PC-3 (cell line): ENCODE measurements around the gene SPSB1.

Experiments used
- EZH2phosphoT487 ChIP-seq: fragments of 300-600 bp; sonication (generic); IDR thresholded peaks from 2 replicates; pipeline ENCODE4 v1.6.1; 2018; ENCODE audit warnings: mild to moderate bottlenecking, antibody characterized with exemption, low read length, borderline replicate concordance
- TF ChIP-seq, protein P1 (sequence below): fragments of 300-600 bp; sonication (generic); conservative IDR thresholded peaks from 2 replicates; pipeline ENCODE4 v1.5.1; 2017; ENCODE audit warnings: antibody characterized with exemption, low read depth, mild to moderate bottlenecking, low read length

DNA sequence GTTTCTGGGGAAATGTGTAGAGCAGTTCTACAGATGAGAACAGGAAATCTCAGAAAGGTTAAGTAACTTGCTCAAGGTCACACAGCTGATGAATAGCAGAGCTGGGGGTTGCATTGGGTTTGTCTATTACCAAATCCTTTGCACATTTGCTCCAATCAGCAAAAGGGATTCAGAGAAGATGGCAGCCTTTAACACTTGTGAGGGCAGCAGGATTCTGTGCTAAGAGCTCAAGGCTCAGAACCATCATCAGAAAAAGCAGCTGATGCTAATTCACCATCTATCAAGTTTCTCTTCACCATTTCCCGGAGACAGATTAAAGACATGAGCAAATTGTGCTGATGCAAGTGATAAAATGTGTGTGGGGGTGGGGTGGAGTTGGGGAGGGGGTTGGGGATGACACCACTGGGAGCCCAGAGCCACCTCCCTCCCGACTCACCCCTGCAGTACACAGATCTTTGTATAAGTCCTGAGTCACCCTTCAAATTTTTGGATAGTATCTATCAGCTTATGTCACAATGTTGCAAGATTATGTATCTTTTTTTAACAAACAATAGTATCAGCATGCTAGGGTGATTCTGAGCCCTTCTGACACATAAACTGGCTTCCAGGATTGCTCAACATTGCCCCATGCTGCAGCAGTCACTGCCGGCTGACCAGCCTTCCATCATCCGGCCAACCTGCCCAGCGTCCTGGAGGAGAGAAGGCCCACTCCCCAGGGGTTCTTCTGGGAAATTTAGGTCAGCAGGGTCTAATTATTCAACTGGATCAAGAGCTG lies 2.8 kb upstream of the SPSB1 start:
- TF ChIP-seq, protein P1, sequence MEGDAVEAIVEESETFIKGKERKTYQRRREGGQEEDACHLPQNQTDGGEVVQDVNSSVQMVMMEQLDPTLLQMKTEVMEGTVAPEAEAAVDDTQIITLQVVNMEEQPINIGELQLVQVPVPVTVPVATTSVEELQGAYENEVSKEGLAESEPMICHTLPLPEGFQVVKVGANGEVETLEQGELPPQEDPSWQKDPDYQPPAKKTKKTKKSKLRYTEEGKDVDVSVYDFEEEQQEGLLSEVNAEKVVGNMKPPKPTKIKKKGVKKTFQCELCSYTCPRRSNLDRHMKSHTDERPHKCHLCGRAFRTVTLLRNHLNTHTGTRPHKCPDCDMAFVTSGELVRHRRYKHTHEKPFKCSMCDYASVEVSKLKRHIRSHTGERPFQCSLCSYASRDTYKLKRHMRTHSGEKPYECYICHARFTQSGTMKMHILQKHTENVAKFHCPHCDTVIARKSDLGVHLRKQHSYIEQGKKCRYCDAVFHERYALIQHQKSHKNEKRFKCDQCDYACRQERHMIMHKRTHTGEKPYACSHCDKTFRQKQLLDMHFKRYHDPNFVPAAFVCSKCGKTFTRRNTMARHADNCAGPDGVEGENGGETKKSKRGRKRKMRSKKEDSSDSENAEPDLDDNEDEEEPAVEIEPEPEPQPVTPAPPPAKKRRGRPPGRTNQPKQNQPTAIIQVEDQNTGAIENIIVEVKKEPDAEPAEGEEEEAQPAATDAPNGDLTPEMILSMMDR: no peak
- no peak for TF ChIP-seq EZH2phosphoT487
